COR-L47 (cell line): ENCODE measurements around the gene CDCA5.

Experiments
- DNase-seq: peaks from one replicate; lab custom pipeline; 2025; lab: John Stamatoyannopoulos, UW

The CDCA5 gene

GRCh38 chr11:65107078-65107477 is 23.2 kb upstream of the CDCA5 start:
- DNase-seq, result no peak

GRCh38 chr11:65104628-65105027 is 20.8 kb upstream of the CDCA5 start:
- DNase-seq, result no peak

DNA sequence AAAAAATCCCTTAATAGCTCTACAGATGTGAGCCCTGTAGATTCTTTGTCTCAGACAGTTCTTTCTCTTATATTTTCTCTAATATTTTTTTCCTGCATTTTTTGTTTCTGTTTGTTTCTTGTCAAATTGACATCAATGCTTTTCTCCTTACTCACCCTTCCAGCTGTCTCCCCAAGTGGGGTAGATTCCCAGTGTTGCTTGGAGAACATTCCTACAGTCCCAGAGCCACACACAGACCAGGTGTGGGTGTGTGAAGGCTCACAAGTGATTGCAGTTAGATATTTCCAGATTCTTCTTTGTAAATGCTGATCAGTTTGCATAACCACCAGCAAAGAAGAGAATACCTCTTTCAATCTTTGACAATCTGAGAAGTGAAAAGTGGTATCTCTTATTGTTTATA is 19.6 kb upstream of the CDCA5 start:
- DNase-seq, result no peak

GRCh38 chr11:65102142-65103095 is 18.6 kb upstream of the CDCA5 start:
- DNase-seq, result no peak

DNA sequence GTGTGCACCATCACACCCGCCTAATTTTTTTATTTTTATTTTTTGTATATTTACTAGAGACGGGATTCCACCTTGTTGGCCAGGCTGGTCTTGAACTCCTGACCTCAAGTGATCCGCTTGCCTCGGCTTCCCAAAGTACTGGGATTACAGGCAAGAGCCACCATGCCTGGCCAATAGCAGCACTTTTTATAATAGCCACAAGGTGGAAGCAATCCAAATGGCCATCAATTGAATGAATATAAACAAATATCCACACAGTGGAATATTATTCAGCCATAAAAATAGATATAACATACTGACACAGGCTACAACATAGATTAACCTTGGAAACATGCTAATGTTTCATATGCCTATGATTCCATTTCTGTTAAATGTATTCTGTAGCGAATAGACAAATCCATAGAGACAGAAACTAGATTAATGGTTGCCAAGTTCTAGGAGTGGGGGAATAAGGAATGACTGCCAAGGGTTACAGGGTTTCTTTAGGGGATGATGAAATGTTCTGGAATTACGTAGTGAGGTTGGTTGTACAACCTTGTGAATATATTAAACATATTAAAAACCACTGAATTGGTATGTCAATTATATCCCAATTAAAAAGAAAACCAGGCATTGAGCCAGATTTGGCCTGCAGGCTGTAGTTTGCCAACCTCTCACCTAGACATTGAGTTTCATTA is 17.0 kb upstream of the CDCA5 start:
- DNase-seq, result no peak

DNA sequence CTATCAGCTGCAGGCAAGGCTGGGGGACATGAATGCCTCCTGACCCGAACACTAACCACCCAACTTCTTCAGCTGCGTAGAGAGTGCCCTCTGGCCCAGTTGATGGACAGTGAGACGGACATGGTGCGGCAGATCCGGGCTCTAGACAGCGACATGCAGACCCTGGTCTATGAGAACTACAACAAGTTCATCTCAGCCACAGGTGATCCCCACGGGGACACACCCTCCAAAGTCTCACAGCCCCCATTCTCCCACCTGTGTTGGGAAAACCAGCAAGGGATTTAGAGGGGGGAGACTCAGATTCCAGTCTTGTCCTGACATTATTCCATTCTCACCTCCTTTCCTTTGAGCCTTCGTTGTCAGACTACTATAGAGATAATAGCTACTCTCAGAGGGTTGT is 13.1 kb upstream of the CDCA5 start:
- no peak for DNase-seq

- peak; percentile 84 for DNase-seq
Measured at GRCh38 chr11:65095974-65096806, 12.3 kb upstream of the CDCA5 start, which contains the start of gene VPS51. Gene VPS51, plus strand, starts transcription at chr11:65096214. Its CDS starts 37 bp downstream, at chr11:65096251.

DNA sequence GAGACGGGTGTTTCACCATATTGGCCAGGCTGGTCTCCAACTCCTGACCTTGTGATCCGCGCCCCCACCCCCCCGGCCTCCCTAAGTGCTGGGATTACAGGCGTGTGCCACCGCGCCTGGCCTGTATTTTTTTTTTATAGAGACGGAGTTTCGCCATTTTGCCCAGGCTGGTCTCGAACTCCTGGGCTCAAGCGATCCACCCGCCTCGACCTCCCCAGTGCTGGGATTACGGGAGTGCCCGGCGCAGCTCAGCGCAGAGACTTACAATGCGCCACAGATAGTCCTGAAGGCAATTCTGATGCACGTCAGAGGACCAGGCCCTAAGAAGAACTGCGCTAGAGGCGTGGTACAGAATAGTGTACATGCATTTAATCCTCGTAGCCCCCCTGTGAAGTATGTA is 11.6 kb upstream of the CDCA5 start:
- DNase-seq, result no peak

- DNase-seq, result no peak
Measured at GRCh38 chr11:65090628-65091027, 6.8 kb upstream of the CDCA5 start.

DNA sequence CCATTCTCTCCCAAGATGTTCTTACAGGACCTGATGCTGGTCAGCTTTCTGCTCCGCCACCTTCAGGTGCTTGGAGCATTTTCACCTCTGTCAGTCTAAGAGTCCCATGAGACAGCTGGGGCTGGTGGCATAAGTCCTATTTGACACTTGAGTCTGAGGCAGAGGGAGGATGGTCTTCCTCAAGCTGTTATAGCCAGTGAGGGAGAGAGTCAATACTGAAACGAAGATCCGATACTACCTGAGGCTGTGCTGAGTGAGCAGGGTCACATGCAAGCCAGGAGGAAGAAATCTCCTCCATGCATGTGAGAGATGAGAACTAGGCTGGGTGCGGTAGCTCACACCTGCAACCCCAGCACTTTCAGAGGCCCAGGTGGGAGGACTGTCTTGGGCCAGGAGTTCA is 5.8 kb upstream of the CDCA5 start:
- no peak for DNase-seq

GRCh38 chr11:65087827-65088226 is 4.0 kb upstream of the CDCA5 start:
- DNase-seq, result no peak

DNA sequence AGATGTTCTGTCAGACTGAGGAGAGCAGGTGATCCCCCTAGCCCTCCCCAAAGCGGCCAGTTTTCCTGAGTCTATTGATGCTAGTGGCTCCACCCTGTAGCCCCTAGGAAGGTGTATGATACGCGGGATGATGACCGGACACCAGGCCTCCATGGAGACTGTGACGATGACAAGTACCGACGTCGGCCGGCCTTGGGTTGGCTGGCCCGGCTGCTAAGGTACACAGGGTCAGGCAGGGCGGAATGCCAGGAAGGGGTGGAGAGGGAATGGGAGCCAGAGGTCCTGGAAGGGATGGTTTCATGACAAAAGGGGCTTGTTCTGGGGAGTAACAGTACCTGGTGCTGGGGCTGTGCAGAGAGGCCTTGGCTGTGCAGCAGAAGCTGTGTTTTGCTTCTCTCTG is 3.4 kb upstream of the CDCA5 start:
- DNase-seq, result no peak

DNA sequence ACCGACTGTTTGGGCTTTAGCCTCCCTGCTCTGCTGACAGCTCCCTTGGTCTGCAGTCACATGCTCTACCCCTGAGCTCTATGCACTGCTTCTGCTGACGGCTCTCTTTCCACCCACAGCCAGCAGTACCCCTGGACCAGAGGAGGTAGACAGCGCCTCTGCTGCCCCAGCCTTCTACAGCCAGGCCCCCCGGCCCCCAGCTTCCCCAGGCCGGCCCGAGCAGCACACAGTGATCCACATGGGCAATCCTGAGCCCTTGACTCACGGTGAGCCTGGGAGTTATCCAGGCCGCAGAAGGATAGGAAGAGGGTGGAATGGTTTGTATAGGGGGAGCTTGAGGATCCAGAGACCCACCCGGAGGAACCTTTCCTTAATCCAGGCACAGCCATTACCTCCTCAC is 3.0 kb upstream of the CDCA5 start:
- no peak for DNase-seq

- DNase-seq, result no peak
Measured at GRCh38 chr11:65085446-65085845, 1.6 kb upstream of the CDCA5 start.

DNA sequence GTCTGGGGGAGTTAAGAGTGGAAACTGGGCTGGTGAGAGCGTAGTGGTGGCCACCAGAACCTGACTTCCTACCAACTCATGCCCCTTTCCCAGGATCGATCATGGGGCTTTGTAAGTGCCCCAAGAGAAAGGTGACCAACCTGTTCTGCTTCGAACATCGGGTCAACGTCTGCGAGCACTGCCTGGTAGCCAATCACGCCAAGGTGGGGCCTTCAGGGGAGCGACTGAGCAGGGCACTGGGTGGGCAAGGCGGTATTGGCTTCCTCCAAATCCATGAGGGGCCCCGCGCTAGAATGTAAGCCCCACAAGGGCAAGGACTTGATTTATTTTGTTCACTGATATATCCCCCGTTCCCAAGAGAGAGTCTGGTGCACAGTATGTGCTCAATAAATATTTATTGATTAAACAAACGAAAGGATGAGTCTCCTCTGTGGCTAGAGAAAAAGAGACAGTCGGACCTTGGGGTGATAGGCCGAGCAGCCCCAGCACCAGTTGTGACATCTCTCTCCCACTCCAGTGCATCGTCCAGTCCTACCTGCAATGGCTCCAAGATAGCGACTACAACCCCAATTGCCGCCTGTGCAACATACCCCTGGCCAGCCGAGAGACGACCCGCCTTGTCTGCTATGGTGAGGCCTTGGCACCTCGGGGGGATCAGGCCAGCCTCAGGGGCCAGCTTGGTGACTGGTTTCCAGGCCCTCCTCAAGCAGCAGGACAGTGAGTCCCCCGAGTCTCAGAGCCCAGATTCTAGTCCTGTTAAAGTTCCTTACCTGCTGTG is 947 bp upstream of the CDCA5 start:
- no peak for DNase-seq

- DNase-seq, result no peak
Measured at GRCh38 chr11:65083134-65083833, 556 bp downstream of the CDCA5 start.

DNA sequence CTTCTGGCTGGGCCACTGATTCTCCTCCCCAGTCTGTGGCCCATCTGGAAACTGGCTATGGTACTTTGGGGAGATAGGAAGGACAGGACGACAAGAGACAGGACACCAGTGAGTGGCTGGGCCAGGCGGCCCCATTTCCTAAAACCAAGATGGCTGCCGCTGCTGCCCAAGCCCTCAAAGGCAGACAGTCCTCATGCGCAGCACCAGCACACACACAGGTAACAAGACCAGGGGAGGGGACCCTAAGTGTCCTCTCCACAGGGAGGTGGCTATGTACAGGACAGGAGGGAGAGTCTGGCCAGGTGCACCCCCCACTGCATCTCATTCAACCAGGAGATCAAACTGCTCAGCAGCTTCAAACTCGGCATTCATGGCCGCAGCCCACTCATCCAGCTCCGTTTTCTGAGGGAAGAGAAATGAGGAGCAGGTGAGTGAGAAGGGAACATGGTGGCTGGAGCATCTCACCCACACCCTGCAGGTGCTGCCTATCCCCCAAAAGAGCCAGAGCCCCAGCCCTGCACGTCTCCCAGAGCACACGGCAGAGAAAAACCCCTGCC is 5.0 kb downstream of the CDCA5 start:
- no peak for DNase-seq

DNA sequence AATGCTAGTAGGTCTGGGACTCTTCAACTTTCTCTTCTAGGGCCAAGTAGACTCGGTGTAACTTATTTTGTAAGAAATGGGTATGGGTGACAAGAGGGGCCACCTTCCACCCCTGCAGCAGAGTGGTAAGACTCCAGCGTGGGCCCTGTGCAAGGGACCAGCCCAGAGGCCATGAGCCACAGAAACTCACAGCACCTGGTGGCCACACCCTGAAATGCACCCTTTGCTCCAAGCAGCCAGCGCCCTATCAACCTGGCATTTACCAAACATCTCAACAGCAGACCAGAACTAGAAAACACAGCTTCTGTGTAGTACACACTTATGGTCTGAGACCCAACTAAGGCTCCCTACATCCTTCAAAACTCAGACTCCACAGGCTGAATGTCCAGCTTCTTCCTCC is 5.7 kb downstream of the CDCA5 start:
- DNase-seq, result no peak

DNA sequence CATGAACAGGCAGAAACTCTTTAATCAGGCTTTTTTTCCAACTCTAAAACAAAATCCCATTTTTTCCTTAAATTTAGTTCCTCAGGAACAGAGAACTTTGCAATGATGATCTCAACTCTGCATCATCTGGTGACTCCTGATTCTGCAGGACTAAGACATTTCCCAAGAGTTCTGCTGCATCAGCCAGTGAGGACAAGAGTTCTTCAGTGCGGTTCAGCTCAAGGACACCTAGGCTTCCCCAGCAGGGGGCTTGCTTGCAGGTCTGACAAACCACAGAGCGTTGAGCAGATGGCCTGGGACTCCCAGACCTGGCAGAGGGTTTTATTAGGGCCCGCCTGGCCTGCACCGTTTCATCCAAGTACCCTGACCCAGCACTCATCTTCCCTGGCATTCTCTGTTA is 6.4 kb downstream of the CDCA5 start:
- no peak for DNase-seq

GRCh38 chr11:65072631-65072966 is 11.2 kb downstream of the CDCA5 start:
- no peak for DNase-seq
